ENCODE data around the gene PDHX. TPM values are rescaled to one million over a fixed set of nuclear protein-coding genes. Genes with fewer than 3 reads are reported as not detected.

PDHX gene
- polyA plus RNA-seq, 4 donors, result 33.1 to 41.6 (median 39.2) TPM

- DNase-seq (ENCODE audit: low read depth in 4 of 4, low spot score in 2 of 4), result no peak
Measured at GRCh38 chr11:34986883-34987520, 70.6 kb downstream of the PDHX start.

DNA sequence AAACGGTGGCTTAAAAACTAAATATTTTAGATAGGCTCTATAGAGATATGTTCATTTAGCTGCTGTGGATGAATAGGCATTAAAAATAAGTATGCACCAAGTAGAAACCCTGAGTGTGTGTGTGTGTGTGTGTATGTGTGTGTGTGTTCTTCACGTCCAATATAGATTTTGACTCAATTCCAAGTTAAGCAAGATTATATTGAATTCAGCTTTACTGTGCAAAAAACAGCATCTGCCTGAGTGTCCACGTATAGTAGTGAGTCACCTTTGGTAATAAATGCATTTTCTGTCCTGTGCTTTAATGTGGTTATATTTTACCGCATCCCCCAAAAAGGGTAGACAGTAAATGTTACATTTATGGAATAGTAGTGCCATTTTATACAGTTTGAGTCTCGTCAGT lies 71.2 kb downstream of the PDHX start:
- no peak for DNase-seq (ENCODE audit: low read depth in 4 of 4, low spot score in 2 of 4)

- no peak for DNase-seq (ENCODE audit: low read depth in 4 of 4, low spot score in 2 of 4)
Measured at GRCh38 chr11:34988294-34989255, 72.2 kb downstream of the PDHX start.

DNA sequence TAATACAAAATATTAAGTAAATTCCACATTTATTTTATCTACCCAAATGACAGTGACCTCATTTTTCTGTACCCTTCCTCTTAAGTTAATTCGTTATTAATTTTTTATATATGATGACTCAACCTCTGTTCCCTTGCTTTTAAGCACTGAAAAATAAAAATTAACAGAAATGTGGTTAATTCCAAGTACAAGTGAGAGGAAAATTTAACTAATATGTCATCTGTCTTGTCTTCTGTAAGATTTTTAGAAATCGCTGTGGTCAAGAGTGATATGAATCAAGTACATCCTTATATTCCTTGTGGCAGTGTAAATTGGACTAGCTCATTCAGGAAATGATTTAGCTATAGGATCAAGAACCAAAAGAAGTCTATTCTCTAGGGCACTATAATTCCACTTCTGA lies 74.5 kb downstream of the PDHX start:
- no peak for DNase-seq (ENCODE audit: low read depth in 4 of 4, low spot score in 2 of 4)

DNA sequence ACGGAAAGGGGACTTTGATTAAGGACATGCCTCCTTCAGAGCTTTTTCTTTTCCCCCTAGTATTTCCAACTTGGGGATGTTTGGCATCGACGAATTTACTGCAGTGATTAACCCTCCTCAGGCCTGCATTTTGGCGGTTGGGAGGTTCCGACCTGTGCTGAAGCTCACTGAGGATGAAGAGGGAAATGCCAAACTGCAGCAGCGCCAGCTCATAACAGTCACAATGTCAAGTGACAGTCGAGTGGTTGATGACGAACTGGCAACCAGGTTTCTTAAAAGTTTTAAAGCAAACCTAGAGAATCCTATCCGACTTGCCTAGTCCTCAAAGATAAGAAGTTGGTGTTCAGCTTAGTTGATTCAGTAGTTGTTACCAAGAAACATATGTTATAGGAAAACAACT lies 78.4 kb downstream of the PDHX start:
- no peak for DNase-seq (ENCODE audit: low read depth in 4 of 4, low spot score in 2 of 4)

- no peak for DNase-seq (ENCODE audit: low read depth in 4 of 4, low spot score in 2 of 4)
Measured at GRCh38 chr11:34996958-34997357, 80.5 kb downstream of the PDHX start.

GRCh38 chr11:34997952-34998528 lies 81.6 kb downstream of the PDHX start:
- no peak for DNase-seq (ENCODE audit: low read depth in 4 of 4, low spot score in 2 of 4)

DNA sequence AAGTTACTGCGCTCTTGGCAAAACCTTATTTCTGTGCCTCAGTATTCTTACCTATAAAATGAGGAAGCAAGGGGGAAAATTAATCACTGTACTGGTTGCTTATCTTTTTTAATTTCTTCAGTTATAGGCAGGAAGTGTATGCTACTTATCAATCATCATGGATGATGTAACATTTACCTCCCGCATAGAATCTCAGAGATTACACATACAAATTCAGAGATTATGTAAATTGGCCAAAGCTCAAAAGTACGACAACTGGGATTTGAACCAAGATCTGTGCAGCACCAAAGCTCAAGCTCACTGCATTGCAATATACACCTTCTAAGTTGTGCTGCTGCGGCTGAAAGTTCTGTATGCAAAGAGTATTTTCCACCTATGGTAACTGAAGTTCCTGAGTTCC lies 83.0 kb downstream of the PDHX start:
- no peak for DNase-seq (ENCODE audit: low read depth in 4 of 4, low spot score in 2 of 4)

- DNase-seq (ENCODE audit: low read depth in 4 of 4, low spot score in 2 of 4), result no peak
Measured at GRCh38 chr11:35003186-35003585, 86.8 kb downstream of the PDHX start.

- DNase-seq (ENCODE audit: low read depth in 4 of 4, low spot score in 2 of 4), result no peak
Measured at GRCh38 chr11:35003658-35004057, 87.2 kb downstream of the PDHX start.

GRCh38 chr11:35005141-35005780 lies 88.8 kb downstream of the PDHX start:
- peak in 1 of 4 donors; percentile 43 for DNase-seq (ENCODE audit: low read depth in 4 of 4, low spot score in 2 of 4)

- no peak for DNase-seq (ENCODE audit: low read depth in 4 of 4, low spot score in 2 of 4)
Measured at GRCh38 chr11:35006389-35007128, 90.1 kb downstream of the PDHX start.

GRCh38 chr11:35007277-35007676 lies 90.9 kb downstream of the PDHX start:
- DNase-seq (ENCODE audit: low read depth in 4 of 4, low spot score in 2 of 4), result no peak

GRCh38 chr11:35009191-35009943 lies 92.9 kb downstream of the PDHX start:
- DNase-seq (ENCODE audit: low read depth in 4 of 4, low spot score in 2 of 4), result no peak

DNA sequence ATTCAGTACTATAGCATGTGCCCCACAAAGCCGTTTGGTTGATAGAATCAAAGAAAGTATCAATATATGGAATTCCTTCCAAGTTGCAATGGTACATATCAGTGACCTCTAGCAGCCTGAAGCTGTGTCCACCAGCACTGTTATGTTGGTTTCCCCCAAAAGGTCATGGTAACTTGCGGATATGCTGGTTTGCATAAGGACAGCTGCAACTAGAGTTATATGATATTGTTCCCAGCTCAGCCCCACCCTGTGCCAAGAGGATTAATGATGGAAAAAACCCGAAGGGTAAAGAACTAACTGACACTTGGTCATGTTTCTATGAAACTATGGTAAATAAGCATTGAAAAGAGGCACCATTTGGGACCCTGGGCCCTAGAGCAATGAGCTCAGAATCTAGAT lies 93.5 kb downstream of the PDHX start:
- DNase-seq (ENCODE audit: low read depth in 4 of 4, low spot score in 2 of 4), result no peak

GRCh38 chr11:35010654-35011053 lies 94.2 kb downstream of the PDHX start:
- no peak for DNase-seq (ENCODE audit: low read depth in 4 of 4, low spot score in 2 of 4)

DNA sequence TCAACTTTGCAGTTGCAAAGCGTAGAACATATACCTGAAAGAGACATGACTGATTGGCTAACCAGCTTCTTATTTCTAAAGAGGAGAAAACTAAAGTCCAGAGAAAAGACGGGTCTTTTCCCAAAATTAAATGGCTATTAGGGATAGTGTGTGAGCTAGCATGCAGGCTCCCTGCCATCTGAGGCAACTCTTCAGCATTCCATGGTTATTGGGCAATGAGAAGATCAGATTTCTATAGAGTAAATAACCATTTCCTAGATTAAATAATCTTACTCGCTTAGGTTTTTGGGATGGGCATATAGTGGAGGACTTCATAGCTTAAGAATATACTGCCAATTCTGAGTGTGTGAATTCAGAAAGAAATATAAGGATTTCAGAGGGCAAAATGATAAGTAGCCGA lies 95.0 kb downstream of the PDHX start:
- DNase-seq (ENCODE audit: low read depth in 4 of 4, low spot score in 2 of 4), result no peak

DNA sequence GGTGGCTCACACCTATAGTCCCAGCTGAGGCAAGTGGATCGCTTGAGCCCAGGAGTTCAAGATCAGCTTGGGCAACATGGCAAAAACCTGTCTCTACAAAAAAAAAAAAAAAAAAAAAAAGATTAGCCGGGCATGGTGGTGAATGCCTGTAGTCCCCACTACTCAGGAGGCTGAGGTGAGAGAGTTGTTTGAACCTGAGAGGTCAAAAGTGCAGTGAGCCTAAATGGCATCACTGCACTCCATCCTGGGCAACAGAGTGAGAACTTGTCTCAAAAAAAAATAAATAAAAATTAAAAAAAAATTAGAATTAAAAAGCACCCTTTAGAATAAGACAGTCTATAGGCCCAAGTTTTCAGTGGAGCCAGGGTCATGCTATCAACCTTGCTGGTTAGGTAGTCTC lies 95.5 kb downstream of the PDHX start:
- DNase-seq (ENCODE audit: low read depth in 4 of 4, low spot score in 2 of 4), result no peak

GRCh38 chr11:35012467-35013191 lies 96.2 kb downstream of the PDHX start:
- DNase-seq (ENCODE audit: low read depth in 4 of 4, low spot score in 2 of 4), result no peak

Measured in left renal cortex interstitium (tissue), 4 donors.